ENCODE data around the gene ALPK1.

DNA sequence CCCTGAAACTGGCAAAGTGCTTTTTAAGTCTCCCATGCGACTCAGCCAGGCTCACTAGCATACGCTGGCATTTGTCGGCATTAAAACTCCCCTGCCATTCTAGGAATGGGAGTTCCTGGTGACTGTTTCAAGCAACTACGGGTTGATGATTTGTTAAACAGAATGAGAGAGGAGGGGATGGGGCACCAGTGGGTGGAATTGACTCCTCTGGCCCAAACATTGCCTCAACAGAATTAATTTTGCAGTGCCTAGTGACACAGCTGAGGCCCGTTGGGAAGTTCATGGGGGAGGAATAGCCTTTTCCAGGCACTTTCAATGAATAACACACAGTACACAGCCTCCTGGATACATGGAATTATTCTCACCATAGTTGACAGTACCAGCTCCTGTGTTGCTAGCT, 188.8 kb downstream of the ALPK1 start:
- TF ChIP-seq, protein P1, sequence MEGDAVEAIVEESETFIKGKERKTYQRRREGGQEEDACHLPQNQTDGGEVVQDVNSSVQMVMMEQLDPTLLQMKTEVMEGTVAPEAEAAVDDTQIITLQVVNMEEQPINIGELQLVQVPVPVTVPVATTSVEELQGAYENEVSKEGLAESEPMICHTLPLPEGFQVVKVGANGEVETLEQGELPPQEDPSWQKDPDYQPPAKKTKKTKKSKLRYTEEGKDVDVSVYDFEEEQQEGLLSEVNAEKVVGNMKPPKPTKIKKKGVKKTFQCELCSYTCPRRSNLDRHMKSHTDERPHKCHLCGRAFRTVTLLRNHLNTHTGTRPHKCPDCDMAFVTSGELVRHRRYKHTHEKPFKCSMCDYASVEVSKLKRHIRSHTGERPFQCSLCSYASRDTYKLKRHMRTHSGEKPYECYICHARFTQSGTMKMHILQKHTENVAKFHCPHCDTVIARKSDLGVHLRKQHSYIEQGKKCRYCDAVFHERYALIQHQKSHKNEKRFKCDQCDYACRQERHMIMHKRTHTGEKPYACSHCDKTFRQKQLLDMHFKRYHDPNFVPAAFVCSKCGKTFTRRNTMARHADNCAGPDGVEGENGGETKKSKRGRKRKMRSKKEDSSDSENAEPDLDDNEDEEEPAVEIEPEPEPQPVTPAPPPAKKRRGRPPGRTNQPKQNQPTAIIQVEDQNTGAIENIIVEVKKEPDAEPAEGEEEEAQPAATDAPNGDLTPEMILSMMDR (IDR thresholded peaks at IDR 0.05) = no peak
- TF ChIP-seq POLR2A (IDR thresholded peaks at IDR 0.05) = no peak

Measured in tibial nerve (tissue), 3 donors.